RWPE2 (cell line): ENCODE measurements around the gene ACYP1.

Experiments used
- ATAC-seq: fragments of 200-7000 bp; cut with Tn5 transposase; 3 replicates; pipeline ENCODE4 v1.9.1; 2021; ENCODE audit warnings: low read depth
- DNase-seq: peaks from one replicate; pipeline ENCODE4 v3.0.0-alpha.2; 2020; ENCODE audit warnings: low spot score
- H3K27ac ChIP-seq: fragments of 450-650 bp; 2 replicates; pipeline ENCODE4 v1.5.1; 2017; ENCODE audit warnings: mild to moderate bottlenecking; ENCODE audit not compliant: poor library complexity, severe bottlenecking
- H3K27me3 ChIP-seq: fragments of 250-450 bp; sonication (Bioruptor Pico); 2 replicates; pipeline ENCODE4 v1.5.1; 2021; ENCODE audit warnings: mild to moderate bottlenecking, moderate library complexity; ENCODE audit not compliant: insufficient read depth, poor library complexity, severe bottlenecking
- H3K36me3 ChIP-seq: fragments of 250-450 bp; sonication (Bioruptor Pico); 2 replicates; pipeline ENCODE4 v1.5.1; 2020; ENCODE audit warnings: low read depth, mild to moderate bottlenecking, moderate library complexity
- H3K4me1 ChIP-seq: fragments of 250-450 bp; sonication (Bioruptor Pico); 2 replicates; pipeline ENCODE4 v1.5.1; 2021; ENCODE audit warnings: mild to moderate bottlenecking, moderate library complexity; ENCODE audit not compliant: insufficient read depth, poor library complexity, severe bottlenecking
- H3K4me3 ChIP-seq: fragments of 250-450 bp; sonication (Bioruptor Pico); 2 replicates; pipeline ENCODE4 v1.5.1; 2021; ENCODE audit warnings: mild to moderate bottlenecking, moderate library complexity; ENCODE audit not compliant: severe bottlenecking
- H3K9me3 ChIP-seq: fragments of 250-450 bp; sonication (Bioruptor Pico); 2 replicates; pipeline ENCODE4 v1.5.1; 2021; ENCODE audit warnings: mild to moderate bottlenecking, moderate library complexity; ENCODE audit not compliant: severe bottlenecking
- TF ChIP-seq, protein P1 (sequence below): fragments of 450-650 bp; IDR thresholded peaks from one replicate; pipeline ENCODE4 v1.5.1; 2017; ENCODE audit warnings: mild to moderate bottlenecking, moderate library complexity; ENCODE audit not compliant: poor library complexity, severe bottlenecking

Gene ACYP1

DNA sequence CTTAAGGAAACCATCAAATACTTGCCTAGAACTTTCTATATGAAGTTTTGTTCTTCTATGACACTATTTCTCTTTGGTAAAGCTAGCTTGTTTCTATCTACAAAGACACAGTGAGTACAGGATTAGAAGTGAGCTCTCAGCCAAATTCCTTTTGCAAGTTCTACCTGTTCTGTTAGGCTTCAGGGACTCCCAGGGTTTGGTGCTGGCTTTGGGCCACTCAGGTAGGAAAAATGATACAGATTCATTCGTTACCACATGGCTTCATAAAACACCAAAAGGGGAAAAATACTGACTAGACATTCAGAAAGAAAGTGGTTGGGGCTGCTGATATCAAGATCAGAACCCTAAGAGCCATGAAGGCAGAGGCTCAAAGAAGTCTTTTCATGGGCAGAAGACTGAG is 19.4 kb upstream of the ACYP1 start:
- TF ChIP-seq, protein P1, sequence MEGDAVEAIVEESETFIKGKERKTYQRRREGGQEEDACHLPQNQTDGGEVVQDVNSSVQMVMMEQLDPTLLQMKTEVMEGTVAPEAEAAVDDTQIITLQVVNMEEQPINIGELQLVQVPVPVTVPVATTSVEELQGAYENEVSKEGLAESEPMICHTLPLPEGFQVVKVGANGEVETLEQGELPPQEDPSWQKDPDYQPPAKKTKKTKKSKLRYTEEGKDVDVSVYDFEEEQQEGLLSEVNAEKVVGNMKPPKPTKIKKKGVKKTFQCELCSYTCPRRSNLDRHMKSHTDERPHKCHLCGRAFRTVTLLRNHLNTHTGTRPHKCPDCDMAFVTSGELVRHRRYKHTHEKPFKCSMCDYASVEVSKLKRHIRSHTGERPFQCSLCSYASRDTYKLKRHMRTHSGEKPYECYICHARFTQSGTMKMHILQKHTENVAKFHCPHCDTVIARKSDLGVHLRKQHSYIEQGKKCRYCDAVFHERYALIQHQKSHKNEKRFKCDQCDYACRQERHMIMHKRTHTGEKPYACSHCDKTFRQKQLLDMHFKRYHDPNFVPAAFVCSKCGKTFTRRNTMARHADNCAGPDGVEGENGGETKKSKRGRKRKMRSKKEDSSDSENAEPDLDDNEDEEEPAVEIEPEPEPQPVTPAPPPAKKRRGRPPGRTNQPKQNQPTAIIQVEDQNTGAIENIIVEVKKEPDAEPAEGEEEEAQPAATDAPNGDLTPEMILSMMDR = no peak
- Histone ChIP-seq H3K4me3 (no peak overlapping the region), H3K27me3 (no peaks in the 10 kb centered on the region), H3K27ac (no peak overlapping the region), H3K4me1 (no peaks in the 10 kb centered on the region), H3K36me3 (peaks cover 60% of the 10 kb centered on the region), H3K9me3 (no peaks in the 10 kb centered on the region)
- ATAC-seq (no peak), DNase-seq (no peak)

DNA sequence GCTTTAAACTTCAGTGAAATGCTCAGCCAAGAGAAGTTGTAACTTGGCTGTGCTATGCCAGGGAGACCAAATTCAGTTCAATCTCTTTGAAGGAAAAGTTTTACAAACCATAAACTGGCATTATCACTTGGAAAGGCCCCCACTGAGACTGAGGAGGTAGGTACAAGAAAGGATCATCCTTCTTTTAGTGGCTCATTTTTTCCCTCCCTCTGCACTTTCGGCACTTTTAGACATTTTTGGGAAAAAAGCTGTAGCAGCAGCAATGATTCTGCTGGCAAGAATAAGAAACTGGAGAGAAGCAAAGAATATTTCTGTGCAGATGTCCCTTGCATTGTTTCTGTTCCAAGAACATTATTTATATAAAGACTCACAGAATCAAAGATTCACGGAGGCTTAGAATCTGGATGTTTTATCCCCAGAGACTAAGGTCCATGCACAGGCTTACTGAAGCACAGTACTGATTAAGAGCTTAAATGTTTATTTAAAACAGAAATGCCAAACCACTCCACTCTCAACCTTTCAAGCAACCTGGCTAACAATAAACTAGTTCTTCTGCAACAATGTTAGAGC is 17.9 kb upstream of the ACYP1 start:
- no peaks in the 10 kb centered on the region for H3K27me3 ChIP-seq
- DNase-seq (no peak), ATAC-seq (no peak)
- H3K4me3 ChIP-seq = no peak overlapping the region
- no peaks in the 10 kb centered on the region for H3K9me3 ChIP-seq
- no peaks in the 10 kb centered on the region for H3K4me1 ChIP-seq
- TF ChIP-seq, protein P1 = no peak
- no peak overlapping the region for H3K27ac ChIP-seq
- peaks cover 45% of the 10 kb centered on the region for H3K36me3 ChIP-seq

DNA sequence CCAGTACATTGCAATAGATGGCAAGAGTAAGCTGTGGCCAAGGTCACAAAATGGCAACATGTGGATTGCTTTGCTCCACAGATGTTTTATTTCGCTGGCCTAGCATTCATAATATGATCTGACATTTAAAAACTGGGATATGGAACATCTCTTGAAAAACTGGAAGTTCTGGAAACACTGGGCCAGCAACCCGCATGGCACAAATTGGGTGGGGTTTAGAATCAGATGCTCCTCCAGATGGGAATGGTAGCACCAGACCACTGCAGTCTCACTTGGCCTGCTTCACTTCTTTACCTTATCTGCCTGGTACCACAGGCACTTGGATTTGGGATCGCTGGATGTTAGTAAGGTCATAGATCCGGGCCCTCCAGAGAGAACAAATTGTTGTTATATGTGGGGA is 15.7 kb upstream of the ACYP1 start:
- no peak overlapping the region for H3K27ac ChIP-seq
- no peaks in the 10 kb centered on the region for H3K27me3 ChIP-seq
- no peak overlapping the region for H3K4me3 ChIP-seq
- DNase-seq = no peak
- peaks cover 23% of the 10 kb centered on the region for H3K36me3 ChIP-seq
- ATAC-seq = no peak
- TF ChIP-seq, protein P1 = no peak
- H3K9me3 ChIP-seq = no peaks in the 10 kb centered on the region
- no peaks in the 10 kb centered on the region for H3K4me1 ChIP-seq

DNA sequence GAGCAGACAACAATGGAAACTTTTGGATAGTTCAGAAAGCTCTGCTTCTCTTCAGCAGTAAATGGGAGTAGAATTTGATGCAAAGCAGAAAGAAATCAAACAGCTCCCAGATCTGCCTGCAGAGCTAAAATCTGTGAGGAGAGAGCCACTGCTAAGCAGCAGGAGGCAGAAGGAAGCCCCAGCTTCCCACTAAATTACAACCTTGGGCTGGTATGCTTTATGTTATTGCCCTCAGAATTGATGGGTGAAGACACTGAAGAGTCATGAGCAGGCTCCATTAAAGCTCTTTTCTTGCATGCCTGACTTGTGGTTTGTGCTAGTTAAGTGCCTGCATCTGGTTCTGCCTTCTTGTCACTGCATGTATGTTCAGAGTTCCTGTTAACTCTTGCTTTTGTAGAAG is 14.0 kb upstream of the ACYP1 start:
- Histone ChIP-seq H3K4me1 (no peaks in the 10 kb centered on the region), H3K9me3 (no peaks in the 10 kb centered on the region), H3K4me3 (no peak overlapping the region), H3K36me3 (peaks cover 6% of the 10 kb centered on the region), H3K27me3 (no peaks in the 10 kb centered on the region), H3K27ac (no peak overlapping the region)
- DNase-seq = no peak
- peak; percentile 17; the same call in 1 of the 3 replicates for ATAC-seq
- TF ChIP-seq, protein P1 = no peak

DNA sequence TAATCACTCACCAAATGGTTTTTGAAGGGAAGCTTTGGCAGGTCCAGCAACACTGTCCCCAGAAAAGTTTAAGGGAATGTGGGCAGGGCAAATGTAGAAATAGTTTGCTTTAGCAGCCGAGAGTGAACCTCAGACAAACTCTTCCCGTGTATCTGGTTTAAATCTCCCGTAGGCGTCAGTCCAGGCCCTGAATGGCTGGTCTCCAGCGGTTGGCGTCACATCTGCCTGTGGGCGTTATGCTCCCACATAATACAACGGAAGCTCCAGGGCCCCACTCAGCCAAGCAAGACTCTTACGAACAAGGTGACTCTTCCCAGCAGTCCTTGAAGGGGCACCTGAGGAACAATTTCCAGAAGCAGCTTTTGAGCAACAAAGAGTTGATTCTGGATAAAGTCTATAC is 6.6 kb upstream of the ACYP1 start:
- ATAC-seq = no peak
- TF ChIP-seq, protein P1 = no peak
- Histone ChIP-seq H3K27me3 (no peaks in the 10 kb centered on the region), H3K4me3 (no peak overlapping the region), H3K9me3 (no peaks in the 10 kb centered on the region), H3K4me1 (no peaks in the 10 kb centered on the region), H3K27ac (no peak overlapping the region), H3K36me3 (no peaks in the 10 kb centered on the region)
- no peak for DNase-seq
